ENCODE measurements around the gene BRAF.
"Not testable (repeated sequence)": the region's sequence is repeated elsewhere in the genome, so short reads cannot be mapped to it uniquely, and the experiment has no call there.

BRAF gene

DNA sequence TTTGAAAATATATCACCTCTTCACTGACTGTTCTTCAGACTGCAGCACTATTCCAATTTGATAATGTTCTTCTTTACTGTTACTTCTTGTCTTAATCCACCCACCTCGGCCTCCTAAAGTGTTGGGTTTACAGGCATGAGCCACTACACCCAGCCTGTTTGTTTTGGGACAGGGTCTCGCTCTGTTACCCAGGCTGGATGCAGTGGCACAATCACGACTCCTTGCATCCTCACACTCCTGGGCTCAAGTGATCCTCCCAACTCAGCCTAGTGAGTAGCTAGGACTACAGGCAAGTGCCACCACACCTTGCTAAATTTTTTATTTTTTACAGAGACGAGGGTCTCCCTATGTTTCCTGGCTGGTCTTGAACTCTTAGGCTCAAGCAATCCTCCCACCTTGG lies 150.4 kb downstream of the BRAF start:
- no peak for DNase-seq (ENCODE audit: low read depth in 4 of 4, low spot score in 1 of 4)

DNA sequence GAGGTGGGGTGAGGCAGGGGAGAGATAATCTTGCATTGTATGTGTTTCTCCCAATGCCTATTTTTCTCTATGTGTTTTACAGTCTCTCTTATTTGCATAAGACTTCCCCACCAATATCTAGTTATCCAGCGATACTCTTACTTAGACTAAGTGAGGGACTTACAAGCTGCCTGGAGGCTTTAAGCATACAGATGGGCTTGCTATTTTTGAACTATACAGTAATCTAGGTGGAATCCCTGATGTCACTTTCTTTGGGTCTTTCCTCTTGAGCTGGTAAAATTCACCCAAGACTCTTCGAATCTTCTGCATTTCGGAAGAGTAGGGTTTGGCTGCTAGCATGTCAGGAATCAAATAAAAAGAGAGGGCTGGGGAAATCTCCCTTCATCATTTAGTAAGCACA lies 151.6 kb downstream of the BRAF start:
- DNase-seq (ENCODE audit: low read depth in 4 of 4, low spot score in 1 of 4) = no peak

DNA sequence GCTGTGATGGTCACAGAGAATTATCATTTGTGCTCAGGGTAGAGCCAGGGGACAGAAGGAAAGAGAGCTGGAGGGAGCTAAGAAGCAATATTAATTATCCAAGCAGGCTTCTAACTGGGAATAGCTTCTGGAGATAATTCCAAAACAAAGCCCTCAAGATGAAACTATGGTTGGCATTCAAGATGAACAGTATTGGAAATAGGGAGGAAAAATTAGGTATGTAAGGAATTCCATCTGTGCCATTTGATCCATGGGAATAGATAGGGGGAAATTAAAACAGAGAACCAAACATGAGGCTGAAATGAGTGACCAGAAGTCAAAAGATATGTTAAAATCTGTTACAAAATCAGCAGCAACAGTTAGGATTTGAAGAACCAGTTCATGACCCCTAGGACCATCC lies 152.9 kb downstream of the BRAF start:
- DNase-seq (ENCODE audit: low read depth in 4 of 4, low spot score in 1 of 4) = no peak

DNA sequence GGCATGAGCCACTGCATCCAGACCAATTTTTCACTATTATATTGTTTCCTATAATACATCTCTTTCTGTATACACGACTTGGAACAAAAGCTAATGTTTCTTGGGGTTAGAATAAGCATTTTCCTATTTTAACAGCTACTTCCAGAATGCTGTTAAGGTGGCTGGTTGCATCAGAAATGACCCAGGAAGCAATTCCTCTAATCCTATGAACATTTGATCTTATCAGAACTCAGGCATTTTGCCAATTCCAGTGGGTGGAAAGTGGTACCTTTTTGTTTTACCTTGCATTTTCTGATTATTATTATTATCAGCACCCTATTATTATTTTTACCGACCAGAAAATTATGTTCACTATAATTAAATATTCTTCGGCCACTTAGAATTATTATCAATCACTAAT lies 154.9 kb downstream of the BRAF start:
- no peak for DNase-seq (ENCODE audit: low read depth in 4 of 4, low spot score in 1 of 4)

DNA sequence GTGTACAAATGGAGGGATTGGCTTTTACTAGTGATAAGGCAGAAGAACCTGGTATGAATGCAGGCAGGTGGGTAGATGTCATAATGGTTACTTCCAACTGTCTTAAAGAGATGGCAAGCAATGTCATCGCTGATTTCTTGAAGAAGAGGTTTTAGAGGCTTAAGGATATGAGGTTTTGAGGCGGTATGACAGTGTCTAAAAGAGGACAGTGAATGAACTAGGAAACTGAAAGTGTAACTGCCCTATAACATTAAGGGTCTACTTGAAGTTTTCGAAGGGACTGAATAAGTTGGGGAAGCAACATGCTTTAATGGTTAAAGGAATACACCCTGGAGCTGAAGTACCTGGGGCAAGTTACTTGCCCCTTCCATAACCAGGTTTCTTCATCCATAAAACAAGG lies 157.3 kb downstream of the BRAF start:
- no peak for DNase-seq (ENCODE audit: low read depth in 4 of 4, low spot score in 1 of 4)

DNA sequence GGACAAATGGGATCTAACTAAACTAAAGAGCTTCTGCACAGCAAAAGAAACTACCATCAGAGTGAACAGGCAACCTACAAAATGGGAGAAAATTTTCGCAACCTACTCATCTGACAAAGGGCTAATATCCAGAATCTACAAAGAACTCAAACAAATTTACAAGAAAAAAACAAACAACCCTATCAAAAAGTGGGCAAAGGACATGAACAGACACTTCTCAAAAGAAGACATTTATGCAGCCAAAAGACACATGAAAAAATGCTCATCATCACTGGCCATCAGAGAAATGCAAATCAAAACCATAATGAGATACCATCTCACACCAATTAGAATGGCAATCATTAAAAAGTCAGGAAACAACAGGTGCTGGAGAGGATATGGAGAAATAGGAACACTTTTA lies 159.3 kb downstream of the BRAF start:
- not testable (repeated sequence) for DNase-seq (ENCODE audit: low read depth in 4 of 4, low spot score in 1 of 4)

DNA sequence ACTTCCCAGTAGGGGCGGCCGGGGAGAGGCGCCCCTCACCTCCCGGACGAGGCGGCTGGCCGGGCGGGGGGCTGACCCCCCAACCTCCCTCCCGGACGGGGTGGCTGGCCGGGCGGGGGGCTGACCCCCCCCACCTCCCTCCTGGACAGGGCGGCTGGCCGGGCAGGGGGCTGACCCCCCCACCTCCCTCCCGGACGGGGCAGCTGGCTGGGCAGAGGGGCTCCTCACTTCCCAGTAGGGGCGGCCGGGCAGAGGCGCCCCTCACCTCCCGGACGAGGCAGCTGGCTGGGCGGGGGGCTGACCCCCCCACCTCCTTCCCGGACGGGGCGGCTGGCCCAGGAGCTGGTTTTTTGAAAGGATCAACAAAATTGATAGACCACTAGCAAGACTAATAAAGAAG lies 161.6 kb downstream of the BRAF start:
- not testable (repeated sequence) for DNase-seq (ENCODE audit: low read depth in 4 of 4, low spot score in 1 of 4)

DNA sequence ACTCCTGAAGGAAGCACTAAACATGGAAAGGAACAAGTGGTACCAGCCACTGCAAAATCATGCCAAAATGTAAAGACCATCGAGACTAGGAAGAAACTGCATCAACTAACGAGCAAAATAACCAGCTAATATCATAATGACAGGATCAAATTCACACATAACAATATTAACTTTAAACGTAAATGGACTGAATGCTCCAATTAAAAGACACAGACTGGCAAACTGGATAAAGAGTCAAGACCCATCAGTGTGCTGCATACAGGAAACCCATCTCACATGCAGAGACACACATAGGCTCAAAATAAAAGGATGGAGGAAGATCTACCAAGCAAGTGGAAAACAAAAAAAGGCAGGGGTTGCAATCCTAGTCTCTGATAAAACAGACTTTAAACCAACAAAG lies 163.4 kb downstream of the BRAF start:
- not testable (repeated sequence) for DNase-seq (ENCODE audit: low read depth in 4 of 4, low spot score in 1 of 4)

DNA sequence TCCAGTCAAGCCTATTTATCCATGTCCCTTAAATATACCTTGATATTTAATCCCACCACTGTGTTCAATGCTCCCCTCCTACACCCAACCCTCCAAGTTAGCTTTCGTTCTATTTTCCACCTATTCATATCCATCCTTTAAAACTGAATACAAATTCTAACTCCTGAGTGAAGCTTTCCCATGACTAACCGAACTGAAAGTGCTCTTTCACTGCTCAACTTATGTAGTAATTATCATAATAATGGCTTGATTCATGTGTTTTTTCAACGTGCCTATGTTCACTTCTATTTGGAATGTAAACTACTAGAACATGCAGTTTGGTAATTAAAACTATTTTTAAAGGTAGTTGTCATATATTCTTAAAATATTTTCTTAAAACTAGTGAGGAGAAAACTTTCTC lies 170.2 kb downstream of the BRAF start:
- DNase-seq (ENCODE audit: low read depth in 4 of 4, low spot score in 1 of 4) = no peak

DNA sequence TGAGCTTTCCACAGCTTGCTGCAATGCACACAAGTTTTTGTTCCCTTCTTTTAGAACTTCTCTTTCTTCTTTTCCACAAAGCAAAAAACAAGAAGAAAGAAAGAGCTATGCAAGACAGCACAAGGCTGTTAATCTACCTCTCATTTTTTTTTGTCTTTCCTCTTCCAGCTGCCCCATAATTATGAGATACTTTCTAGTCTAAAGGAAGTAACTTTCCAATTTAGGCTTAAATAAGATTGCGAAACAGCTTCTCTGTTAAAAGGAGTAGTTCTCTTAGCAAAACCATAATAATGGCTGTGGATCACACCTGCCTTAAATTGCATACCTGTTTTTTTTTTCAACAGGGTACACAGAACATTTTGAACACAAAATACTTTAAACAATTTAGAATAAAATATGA lies 172.2 kb downstream of the BRAF start:
- no peak for DNase-seq (ENCODE audit: low read depth in 4 of 4, low spot score in 1 of 4)

DNA sequence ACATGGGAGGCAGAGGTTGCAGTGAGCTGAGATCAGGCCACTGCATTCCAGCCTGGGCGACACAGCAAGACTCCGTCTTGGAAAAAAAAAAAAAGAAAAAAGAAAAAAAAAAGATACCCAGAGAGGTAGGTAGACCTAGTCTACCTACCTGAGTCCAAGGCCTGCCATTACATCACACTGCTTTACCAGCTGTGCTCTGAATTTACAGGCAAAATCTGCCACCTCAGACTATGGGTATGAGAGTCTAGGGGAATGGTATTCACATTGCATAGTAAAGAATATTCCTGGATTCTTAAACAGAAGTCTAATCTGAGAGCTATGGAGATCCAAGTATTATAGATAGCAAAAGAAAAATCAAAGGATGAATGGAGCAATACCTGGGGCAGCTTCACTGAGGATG lies 178.0 kb downstream of the BRAF start:
- DNase-seq (ENCODE audit: low read depth in 4 of 4, low spot score in 1 of 4) = no peak

DNA sequence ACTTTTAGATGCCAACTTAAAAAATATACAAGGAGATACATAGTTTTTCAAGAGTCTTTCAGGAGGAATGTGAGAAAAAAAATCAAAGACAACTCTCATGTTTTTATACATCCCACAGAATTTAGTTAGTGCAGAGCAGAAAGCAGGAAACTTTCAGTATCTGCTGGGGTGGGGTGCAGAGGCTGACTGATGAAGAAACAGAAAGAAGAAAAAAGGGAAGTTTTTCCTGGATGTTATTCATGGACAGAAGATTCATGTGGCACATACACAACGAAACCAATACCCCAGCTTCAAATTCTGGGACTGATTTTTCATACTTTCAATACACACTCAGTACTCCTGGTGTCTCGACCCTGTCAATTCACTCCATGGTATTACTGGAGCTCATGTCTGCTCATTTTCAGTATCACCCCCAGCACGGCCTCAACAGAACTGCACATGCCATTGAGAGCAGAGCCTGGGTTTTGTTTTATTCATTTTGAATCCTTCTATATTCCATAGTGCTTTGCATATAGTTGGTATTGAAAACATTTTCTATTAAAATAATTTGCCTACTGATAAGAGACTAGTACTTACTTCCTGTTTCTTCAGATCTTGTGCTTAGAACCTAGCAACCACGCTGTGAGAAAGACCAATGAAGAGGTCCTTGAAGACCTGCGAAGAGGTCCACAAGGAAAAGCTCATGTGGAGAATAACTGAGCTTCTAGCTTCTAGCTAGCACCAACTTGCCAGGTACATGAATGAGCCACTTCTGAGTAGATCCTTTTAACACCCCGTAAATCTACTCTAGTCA lies 179.3 kb downstream of the BRAF start:
- no peak for DNase-seq (ENCODE audit: low read depth in 4 of 4, low spot score in 1 of 4)

DNA sequence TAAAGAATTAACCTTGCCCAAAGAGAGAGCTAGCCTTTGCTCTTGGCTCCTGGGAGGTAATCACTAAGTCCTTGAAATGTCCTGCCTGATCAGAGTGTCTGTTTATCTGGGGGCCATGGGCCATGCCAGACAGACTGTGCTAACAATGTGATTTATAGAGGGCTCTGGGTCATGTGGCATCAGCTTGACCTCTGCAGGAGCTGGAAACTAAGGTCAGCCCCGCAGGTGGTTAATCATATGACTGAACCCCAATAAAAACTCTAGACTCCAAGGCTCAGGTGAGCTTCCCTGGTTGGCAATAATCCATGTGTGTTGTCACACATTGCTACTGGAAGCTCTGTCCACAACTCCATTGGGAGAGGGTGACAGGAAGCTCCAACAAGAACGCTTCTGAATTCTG lies 180.7 kb downstream of the BRAF start:
- no peak for DNase-seq (ENCODE audit: low read depth in 4 of 4, low spot score in 1 of 4)

DNA sequence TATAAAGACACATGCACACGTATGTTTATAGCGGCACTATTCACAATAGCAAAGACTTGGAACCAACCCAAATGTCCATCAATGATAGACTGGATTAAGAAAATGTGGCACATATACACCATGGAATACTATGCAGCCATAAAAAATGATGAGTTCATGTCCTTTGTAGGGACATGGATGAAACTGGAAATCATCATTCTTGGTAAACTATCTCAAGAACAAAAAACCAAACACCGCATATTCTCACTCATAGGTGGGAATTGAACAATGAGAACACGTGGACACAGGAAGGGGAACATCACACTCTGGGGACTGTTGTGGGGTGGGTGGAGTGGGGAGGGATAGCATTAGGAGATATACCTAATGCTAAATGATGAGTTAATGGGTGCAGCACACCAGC lies 181.5 kb downstream of the BRAF start:
- DNase-seq (ENCODE audit: low read depth in 4 of 4, low spot score in 1 of 4) = not testable (repeated sequence)

DNA sequence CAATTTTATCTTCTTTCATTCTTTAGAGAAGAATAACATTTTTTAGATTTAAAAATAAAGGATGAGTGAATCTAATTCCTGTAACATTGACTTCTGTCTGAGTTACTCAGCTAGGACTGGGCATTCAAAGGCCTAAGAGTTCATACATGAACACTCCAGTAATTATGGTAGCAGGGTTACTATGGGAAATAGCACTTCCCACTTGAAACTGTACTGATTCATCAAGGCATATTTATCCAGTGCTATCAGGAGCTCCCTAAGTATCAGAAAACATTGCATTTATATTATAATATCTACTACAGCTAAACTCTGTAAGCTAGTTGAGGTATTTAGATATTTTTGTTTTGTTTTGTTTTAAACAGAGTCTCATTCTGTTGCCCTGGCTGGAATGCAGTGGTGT lies 186.4 kb downstream of the BRAF start:
- no peak for DNase-seq (ENCODE audit: low read depth in 4 of 4, low spot score in 1 of 4)

DNA sequence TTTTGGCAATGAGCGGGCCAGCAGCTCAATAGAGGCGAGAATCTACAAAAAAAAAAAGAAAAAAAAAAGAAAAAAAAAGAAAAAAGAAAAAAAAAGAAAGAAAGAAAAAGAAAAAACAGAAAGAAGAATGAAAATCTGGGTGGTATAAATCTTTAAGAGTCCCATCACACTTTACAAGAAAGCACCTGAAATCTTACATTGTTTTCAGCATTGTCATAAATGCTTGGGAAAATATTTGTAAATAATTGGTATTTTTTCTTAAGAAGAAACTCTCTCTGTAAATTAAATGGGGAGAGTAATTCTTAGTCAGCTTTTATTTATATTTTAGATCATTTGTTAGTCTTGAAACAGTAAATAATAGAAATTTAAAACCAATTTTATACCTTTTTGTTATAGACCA lies 190.0 kb downstream of the BRAF start:
- no peak for DNase-seq (ENCODE audit: low read depth in 4 of 4, low spot score in 1 of 4)

DNA sequence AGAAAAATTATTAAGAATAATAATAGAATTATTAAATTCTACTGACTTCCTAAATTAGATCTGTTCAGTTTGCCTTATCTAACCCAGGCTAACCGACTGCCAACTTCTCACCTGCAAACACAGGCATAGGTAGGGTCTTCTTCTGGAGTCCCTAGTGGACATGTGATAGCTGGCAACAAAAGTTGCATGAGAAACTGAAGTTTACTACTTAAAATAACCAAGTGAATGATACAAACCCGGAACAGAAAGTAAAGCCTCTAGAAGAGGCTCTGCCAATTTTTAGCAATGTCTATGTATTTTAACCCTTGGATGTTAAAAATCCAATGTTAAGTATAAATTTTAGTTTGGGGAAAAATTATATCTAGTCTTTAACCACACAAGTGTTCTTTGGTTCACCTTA lies 190.6 kb downstream of the BRAF start:
- DNase-seq (ENCODE audit: low read depth in 4 of 4, low spot score in 1 of 4) = no peak

DNA sequence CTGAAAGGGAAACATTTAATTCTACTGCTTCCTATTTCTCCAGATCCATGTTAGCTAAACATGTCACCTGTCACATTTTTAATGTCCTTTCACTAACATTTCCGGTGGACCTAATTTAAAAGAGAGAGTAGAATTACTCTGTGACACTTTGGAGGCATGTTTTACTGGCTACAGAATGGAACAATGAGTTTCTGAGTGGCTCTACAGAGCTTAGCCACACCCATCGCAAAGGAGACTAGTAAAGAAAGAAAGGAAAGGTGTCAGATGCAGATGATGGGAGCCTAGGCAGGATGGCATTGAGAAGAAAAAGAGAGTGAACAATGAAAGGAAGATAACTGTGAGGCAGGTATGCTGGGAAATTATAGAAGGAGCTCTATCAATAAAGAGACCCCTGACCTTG lies 192.3 kb downstream of the BRAF start:
- no peak for DNase-seq (ENCODE audit: low read depth in 4 of 4, low spot score in 1 of 4)

DNA sequence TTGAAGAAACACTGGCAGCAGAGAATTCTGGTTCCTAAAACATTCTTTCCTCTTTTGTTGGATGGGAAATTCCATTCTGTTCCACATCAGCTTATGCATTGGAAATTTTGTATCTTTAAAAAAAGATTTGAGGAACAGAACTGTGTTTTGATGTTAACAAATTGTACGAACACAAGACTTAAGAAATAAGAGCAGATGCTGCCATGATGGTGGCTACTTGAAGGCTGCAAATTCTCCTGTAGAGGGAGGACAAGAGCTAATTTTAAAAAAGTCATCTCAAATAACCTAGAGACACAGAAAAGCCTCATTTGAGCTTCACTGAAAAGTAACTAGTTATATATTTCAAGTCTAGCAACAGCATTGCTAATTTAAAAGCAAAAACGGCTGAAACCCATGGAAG lies 198.4 kb downstream of the BRAF start:
- DNase-seq (ENCODE audit: low read depth in 4 of 4, low spot score in 1 of 4) = no peak

DNA sequence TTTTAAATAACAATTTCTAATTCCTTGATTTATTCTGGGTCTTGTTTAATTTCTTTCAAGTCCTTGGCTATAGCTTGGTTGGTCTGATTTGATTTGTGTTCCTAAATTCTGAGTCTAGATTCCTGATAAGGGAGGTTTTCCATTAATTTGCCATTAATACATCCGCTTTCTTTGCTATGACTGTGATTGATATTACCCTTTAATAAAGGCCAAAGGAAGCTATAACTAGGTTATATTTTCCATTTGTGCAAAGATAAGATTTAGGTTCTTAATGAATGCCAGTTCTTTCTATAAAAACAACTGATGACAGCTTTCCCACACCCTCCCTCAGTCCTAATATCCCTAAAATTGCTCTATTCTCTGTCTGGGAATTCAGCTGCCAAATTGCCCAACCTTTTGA lies 200.0 kb downstream of the BRAF start:
- DNase-seq (ENCODE audit: low read depth in 4 of 4, low spot score in 1 of 4) = no peak

DNA sequence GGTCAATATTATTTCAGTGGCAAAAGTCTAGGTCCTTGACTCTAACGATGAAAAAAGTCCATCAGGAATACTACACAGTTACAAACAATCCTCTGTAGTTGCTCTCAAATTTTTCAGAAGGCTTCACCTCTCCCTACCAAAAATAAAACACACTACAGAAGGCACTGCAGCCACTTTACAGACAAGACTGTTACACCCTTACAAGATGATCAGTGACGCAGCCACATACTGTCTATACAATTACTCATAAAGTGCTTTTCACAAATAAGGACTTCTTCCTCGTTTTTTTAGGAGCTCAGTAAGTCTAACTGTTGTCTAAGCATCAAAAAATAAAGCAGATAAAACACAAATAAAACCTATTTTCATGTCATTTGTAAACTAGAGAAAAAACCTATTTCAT lies 201.2 kb downstream of the BRAF start:
- no peak for DNase-seq (ENCODE audit: low read depth in 4 of 4, low spot score in 1 of 4)

DNA sequence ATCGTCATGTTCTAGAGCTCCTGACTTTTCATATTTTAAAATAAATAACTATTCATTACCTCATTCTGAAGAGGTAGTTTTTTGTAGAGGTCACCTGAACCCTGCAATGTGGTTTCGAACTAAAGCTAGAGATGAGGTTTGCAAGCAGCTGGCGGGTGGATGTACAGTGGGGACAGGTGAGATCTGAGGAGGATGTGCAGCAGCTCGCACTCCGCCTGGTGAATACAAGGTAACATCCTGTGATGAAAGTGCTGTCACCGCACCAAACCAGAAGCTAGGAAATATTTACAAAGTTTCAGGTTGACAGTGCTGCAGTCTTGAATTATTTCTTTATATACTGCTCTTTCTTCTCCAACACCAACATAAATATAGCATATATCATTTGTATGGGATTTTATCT lies 201.7 kb downstream of the BRAF start:
- DNase-seq (ENCODE audit: low read depth in 4 of 4, low spot score in 1 of 4) = peak in 2 of 4 experiments; percentile 5 to 8

DNA sequence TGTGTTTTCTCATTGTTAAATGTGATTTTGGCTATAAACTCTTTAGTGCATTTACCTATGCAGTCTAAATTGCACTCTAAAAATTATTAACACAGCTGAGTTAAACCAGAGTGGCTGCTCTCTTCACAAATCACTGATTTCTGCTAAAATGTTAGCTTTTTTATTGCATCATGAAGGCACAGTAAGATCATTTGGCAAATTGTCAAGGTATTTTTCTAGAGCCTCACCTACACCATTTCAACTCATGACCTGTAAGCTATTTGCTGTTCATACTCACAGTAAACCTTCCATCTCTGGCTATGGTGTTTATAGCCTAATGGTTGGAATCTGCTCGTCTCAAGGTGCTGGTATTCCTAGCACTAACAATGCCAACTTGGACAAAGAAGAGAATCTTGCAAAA lies 202.5 kb downstream of the BRAF start:
- no peak for DNase-seq (ENCODE audit: low read depth in 4 of 4, low spot score in 1 of 4)

DNA sequence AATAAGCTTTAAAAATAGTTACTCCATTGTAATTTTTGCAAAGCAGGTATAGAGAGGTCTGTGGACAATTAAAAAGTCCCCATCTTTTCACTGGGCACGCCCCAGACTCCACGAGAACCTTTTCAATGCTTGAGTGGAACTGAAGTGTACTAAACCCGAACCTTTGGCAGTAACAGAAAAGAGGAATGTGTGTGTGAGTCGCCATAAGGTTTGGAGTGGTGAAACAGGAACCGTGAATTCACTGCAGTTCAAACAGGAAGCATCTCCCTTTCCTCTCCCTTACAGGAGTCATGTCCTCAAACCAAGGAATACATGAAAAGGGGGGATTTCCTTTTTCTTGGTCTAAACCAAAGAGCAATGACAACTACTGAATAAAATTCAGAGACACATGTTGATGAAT lies 205.0 kb downstream of the BRAF start:
- no peak for DNase-seq (ENCODE audit: low read depth in 4 of 4, low spot score in 1 of 4)
